ENCODE data around the gene RBFOX1.

RBFOX1 gene

GRCh38 chr16:7638306-7638705 is 305.7 kb downstream of the RBFOX1 start:
- no peaks in the 10 kb centered on the region for H3K9me3 ChIP-seq (ENCODE audit: low read length)
- H3K27ac ChIP-seq (ENCODE audit: low read depth, low read length, poor library complexity, severe bottlenecking), result no peak overlapping the region
- H2AFZ ChIP-seq (ENCODE audit: low read length), result no peak overlapping the region
- no peaks in the 10 kb centered on the region for H3K4me1 ChIP-seq (ENCODE audit: insufficient read depth, low read length, severe bottlenecking)
- no peak overlapping the region for H3K4me3 ChIP-seq (ENCODE audit: low read depth, low read length, poor library complexity, severe bottlenecking)
- H3K27me3 ChIP-seq (ENCODE audit: insufficient read depth, low read length), result no peaks in the 10 kb centered on the region; the same call in 1 of the 2 replicates
- no peaks in the 10 kb centered on the region for H3K36me3 ChIP-seq (ENCODE audit: insufficient read depth, low read length)
- no peaks in the 10 kb centered on the region for H3F3A ChIP-seq (ENCODE audit: insufficient read depth, low read length)
- H3K9ac ChIP-seq (ENCODE audit: low read length), result no peak overlapping the region
- H3K79me2 ChIP-seq (ENCODE audit: insufficient read depth, low read length), result no peaks in the 10 kb centered on the region
- no peak overlapping the region for H3K4me2 ChIP-seq (ENCODE audit: low read length)
- no peaks in the 10 kb centered on the region for H4K20me1 ChIP-seq (ENCODE audit: insufficient read depth, low read length)
- TF ChIP-seq EZH2 (IDR thresholded peaks at IDR 0.05; ENCODE audit: borderline replicate concordance, low read length) (no peak), CTCF (IDR thresholded peaks at IDR 0.05; ENCODE audit: low read length) (no peak)
- H3K9me2 ChIP-seq (ENCODE audit: low read depth, low read length), result no peaks in the 10 kb centered on the region

GRCh38 chr16:7640334-7640733 is 307.7 kb downstream of the RBFOX1 start:
- TF ChIP-seq CTCF (IDR thresholded peaks at IDR 0.05; ENCODE audit: low read length) (no peak), EZH2 (IDR thresholded peaks at IDR 0.05; ENCODE audit: borderline replicate concordance, low read length) (no peak)
- Histone ChIP-seq H2AFZ (ENCODE audit: low read length) (no peak overlapping the region), H4K20me1 (ENCODE audit: insufficient read depth, low read length) (no peaks in the 10 kb centered on the region), H3K9me2 (ENCODE audit: low read depth, low read length) (no peaks in the 10 kb centered on the region), H3F3A (ENCODE audit: insufficient read depth, low read length) (no peaks in the 10 kb centered on the region), H3K79me2 (ENCODE audit: insufficient read depth, low read length) (no peaks in the 10 kb centered on the region), H3K27me3 (ENCODE audit: insufficient read depth, low read length) (no peaks in the 10 kb centered on the region; the same call in 1 of the 2 replicates), H3K9ac (ENCODE audit: low read length) (no peak overlapping the region), H3K27ac (ENCODE audit: low read depth, low read length, poor library complexity, severe bottlenecking) (no peak overlapping the region), H3K9me3 (ENCODE audit: low read length) (no peaks in the 10 kb centered on the region), H3K4me2 (ENCODE audit: low read length) (no peak overlapping the region), H3K4me1 (ENCODE audit: insufficient read depth, low read length, severe bottlenecking) (no peaks in the 10 kb centered on the region), H3K36me3 (ENCODE audit: insufficient read depth, low read length) (no peaks in the 10 kb centered on the region), H3K4me3 (ENCODE audit: low read depth, low read length, poor library complexity, severe bottlenecking) (no peak overlapping the region)

- no peaks in the 10 kb centered on the region for H3K9me2 ChIP-seq (ENCODE audit: low read depth, low read length)
- H4K20me1 ChIP-seq (ENCODE audit: insufficient read depth, low read length), result no peaks in the 10 kb centered on the region
- H3K27ac ChIP-seq (ENCODE audit: low read depth, low read length, poor library complexity, severe bottlenecking), result no peak overlapping the region
- H3K4me2 ChIP-seq (ENCODE audit: low read length), result no peak overlapping the region
- no peaks in the 10 kb centered on the region for H3K4me1 ChIP-seq (ENCODE audit: insufficient read depth, low read length, severe bottlenecking)
- no peaks in the 10 kb centered on the region for H3K36me3 ChIP-seq (ENCODE audit: insufficient read depth, low read length)
- H3K79me2 ChIP-seq (ENCODE audit: insufficient read depth, low read length), result no peaks in the 10 kb centered on the region
- H3K9ac ChIP-seq (ENCODE audit: low read length), result no peak overlapping the region
- no peaks in the 10 kb centered on the region for H3K27me3 ChIP-seq (ENCODE audit: insufficient read depth, low read length)
- no peaks in the 10 kb centered on the region for H3F3A ChIP-seq (ENCODE audit: insufficient read depth, low read length)
- TF ChIP-seq EZH2 (IDR thresholded peaks at IDR 0.05; ENCODE audit: borderline replicate concordance, low read length) (no peak), CTCF (IDR thresholded peaks at IDR 0.05; ENCODE audit: low read length) (no peak)
- no peak overlapping the region for H3K4me3 ChIP-seq (ENCODE audit: low read depth, low read length, poor library complexity, severe bottlenecking)
- H2AFZ ChIP-seq (ENCODE audit: low read length), result no peak overlapping the region
- no peaks in the 10 kb centered on the region for H3K9me3 ChIP-seq (ENCODE audit: low read length)
Measured at GRCh38 chr16:7644176-7644575, 311.5 kb downstream of the RBFOX1 start.

Measured in OCI-LY1 (cell line).